ENCODE data around the gene DAZAP2. TPM values are rescaled to one million over a fixed set of nuclear protein-coding genes. Genes with fewer than 3 reads are reported as not detected.

Gene DAZAP2
- total and polyA plus RNA-seq, 2 experiments from 2014 or later, result 277 to 348 TPM

- WGBS (ENCODE audit: low lambda C conversion rate, missing lambda C conversion rate), result 93% methylated on average over 3 of the region's 3 CpGs
- Histone ChIP-seq H3K36me3 (replicated peaks; ENCODE audit: insufficient read depth, low read depth) (no peaks in the 10 kb centered on the region), H3K9me2 (replicated peaks; ENCODE audit: insufficient read depth) (no peaks in the 10 kb centered on the region), H3K9me3 (ENCODE audit: low read depth) (no peaks in the 10 kb centered on the region), H3K4me1 (ENCODE audit: insufficient read depth) (no peaks in the 10 kb centered on the region), H3K27me3 (no peaks in the 10 kb centered on the region), H2AFZ (no peak overlapping the region), H3K79me2 (peaks cover 12% of the 10 kb centered on the region), H3K4me3 (no peak overlapping the region), H3K27ac (no peak overlapping the region), H3K4me2 (no peak overlapping the region), H4K20me1 (ENCODE audit: insufficient read depth, poor library complexity, severe bottlenecking) (no peaks in the 10 kb centered on the region)
- TF ChIP-seq EZH2 (IDR thresholded peaks at IDR 0.05; ENCODE audit: borderline replicate concordance), result no peak
- TF ChIP-seq CTCF (IDR thresholded peaks at IDR 0.05; ENCODE audit: poor library complexity), result no peak
- no peak for TF ChIP-seq EZH2phosphoT487 (IDR thresholded peaks at IDR 0.05; ENCODE audit: low read depth, severe bottlenecking, unreplicated experiment)
- no peak for DNase-seq (ENCODE audit: low spot score)
These were observed 24.7 kb downstream of the DAZAP2 start for GRCh38 chr12:51263341-51263740.

GRCh38 chr12:51264297-51264696, 25.7 kb downstream of the DAZAP2 start:
- no peak for DNase-seq (ENCODE audit: low spot score)
- no peak overlapping the region for H2AFZ ChIP-seq
- peaks cover 17% of the 10 kb centered on the region for H3K79me2 ChIP-seq
- 96% methylated on average over 5 of the region's 5 CpGs for WGBS (ENCODE audit: low lambda C conversion rate, missing lambda C conversion rate)
- no peak overlapping the region for H3K4me2 ChIP-seq
- H3K4me1 ChIP-seq (ENCODE audit: insufficient read depth), result no peaks in the 10 kb centered on the region
- H3K27ac ChIP-seq, result no peak overlapping the region
- H3K27me3 ChIP-seq, result no peaks in the 10 kb centered on the region
- TF ChIP-seq CTCF (IDR thresholded peaks at IDR 0.05; ENCODE audit: poor library complexity) (no peak), EZH2phosphoT487 (IDR thresholded peaks at IDR 0.05; ENCODE audit: low read depth, severe bottlenecking, unreplicated experiment) (no peak), EZH2 (IDR thresholded peaks at IDR 0.05; ENCODE audit: borderline replicate concordance) (no peak)
- H3K4me3 ChIP-seq, result no peak overlapping the region
- H3K9me2 ChIP-seq (replicated peaks; ENCODE audit: insufficient read depth), result no peaks in the 10 kb centered on the region
- no peaks in the 10 kb centered on the region for H4K20me1 ChIP-seq (ENCODE audit: insufficient read depth, poor library complexity, severe bottlenecking)
- H3K9me3 ChIP-seq (ENCODE audit: low read depth), result no peaks in the 10 kb centered on the region
- H3K36me3 ChIP-seq (replicated peaks; ENCODE audit: insufficient read depth, low read depth), result no peaks in the 10 kb centered on the region

GRCh38 chr12:51265024-51265423, 26.4 kb downstream of the DAZAP2 start:
- Histone ChIP-seq H3K4me2 (no peak overlapping the region), H3K9me2 (replicated peaks; ENCODE audit: insufficient read depth) (no peaks in the 10 kb centered on the region), H3K9me3 (ENCODE audit: low read depth) (no peaks in the 10 kb centered on the region), H3K27ac (no peak overlapping the region), H4K20me1 (ENCODE audit: insufficient read depth, poor library complexity, severe bottlenecking) (no peaks in the 10 kb centered on the region), H2AFZ (no peak overlapping the region), H3K4me3 (no peak overlapping the region), H3K36me3 (replicated peaks; ENCODE audit: insufficient read depth, low read depth) (no peaks in the 10 kb centered on the region), H3K4me1 (ENCODE audit: insufficient read depth) (no peaks in the 10 kb centered on the region), H3K27me3 (no peaks in the 10 kb centered on the region), H3K79me2 (peaks cover 17% of the 10 kb centered on the region)
- TF ChIP-seq EZH2 (IDR thresholded peaks at IDR 0.05; ENCODE audit: borderline replicate concordance), result no peak
- TF ChIP-seq EZH2phosphoT487 (IDR thresholded peaks at IDR 0.05; ENCODE audit: low read depth, severe bottlenecking, unreplicated experiment), result no peak
- TF ChIP-seq CTCF (IDR thresholded peaks at IDR 0.05; ENCODE audit: poor library complexity), result no peak
- DNase-seq (ENCODE audit: low spot score), result no peak

Measured in hepatocyte (in vitro differentiated cells).